ENCODE measurements around the gene PHF12.

The PHF12 gene

DNA sequence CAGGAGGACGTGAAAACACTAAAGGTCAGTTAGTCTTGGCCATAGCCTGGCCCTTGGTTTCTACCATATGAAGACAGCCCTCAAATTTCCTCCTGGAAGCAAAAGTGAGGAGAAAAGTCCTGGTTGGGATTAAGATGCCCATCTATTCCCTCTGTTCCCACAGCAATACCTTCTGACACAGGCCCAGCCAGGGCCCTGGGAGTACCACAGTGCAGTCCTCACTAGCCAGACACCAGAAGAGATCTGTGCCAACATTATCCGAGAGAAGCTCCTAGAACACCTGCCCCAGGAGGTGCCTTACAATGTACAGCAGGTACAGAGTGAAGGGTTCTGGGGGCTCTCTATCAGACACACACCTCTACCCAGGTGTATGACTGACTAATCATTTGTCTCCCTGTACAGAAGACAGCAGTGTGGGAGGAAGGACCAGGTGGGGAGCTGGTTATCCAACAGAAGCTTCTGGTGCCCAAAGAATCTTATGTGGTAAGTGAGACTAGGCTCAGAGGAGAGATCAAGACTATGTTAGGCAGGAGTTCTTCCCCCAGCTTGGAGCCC lies 92.4 kb downstream of the PHF12 start:
- Histone ChIP-seq H3K36me3 (peaks cover 25% of the 10 kb centered on the region), H3K4me1 (ENCODE audit: control insufficient read depth in 1 of 2, insufficient read depth in 1 of 2, low read depth in 1 of 2, low read length in 1 of 2) (peaks cover 11 to 12% of the 10 kb centered on the region in 2 experiments), H3K27ac (no peak overlapping the region), H3K9me3 (no peaks in the 10 kb centered on the region), H3K4me3 (ENCODE audit: low read depth in 1 of 2, low read length in 1 of 2) (no peak overlapping the region), H3K27me3 (no peaks in the 10 kb centered on the region)
- no peak for TF ChIP-seq CTCF (IDR thresholded peaks at IDR 0.05)

DNA sequence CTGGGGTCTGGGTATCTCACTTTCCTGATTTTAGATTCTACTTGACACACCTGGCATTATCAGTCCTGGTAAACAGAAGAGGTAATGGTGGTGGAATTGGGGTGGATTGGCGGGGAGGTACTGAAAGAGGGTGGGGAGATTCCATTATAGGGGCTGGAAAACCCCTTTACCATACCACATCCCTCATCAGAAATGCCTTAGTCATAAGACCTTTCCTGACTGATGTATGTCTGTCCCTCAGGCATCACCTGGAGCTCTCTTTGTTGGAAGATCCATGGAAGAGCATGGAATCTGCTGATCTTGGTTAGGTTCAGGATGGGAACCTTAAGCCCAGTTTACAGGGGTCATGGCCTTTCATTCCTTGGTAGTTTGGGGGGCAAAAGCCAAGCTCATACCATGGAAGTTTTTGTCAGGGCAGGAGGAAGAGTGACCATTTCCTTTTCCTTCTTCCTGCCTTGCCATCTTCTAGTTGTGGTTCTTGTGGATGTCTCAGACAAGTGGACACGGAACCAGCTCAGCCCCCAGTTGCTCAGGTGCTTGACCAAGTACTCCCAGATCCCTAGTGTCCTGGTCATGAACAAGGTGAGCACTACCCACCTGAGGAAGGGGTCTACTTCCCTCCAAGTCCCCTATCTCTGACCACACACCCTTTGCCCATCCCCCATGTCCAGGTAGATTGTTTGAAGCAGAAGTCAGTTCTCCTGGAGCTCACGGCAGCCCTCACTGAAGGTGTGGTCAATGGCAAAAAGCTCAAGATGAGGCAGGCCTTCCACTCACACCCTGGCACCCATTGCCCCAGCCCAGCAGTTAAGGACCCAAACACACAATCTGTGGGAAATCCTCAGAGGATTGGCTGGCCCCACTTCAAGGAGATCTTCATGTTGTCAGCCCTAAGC lies 93.2 kb downstream of the PHF12 start:
- Histone ChIP-seq H3K27ac (no peak overlapping the region), H3K27me3 (no peaks in the 10 kb centered on the region), H3K9me3 (no peaks in the 10 kb centered on the region), H3K4me1 (ENCODE audit: control insufficient read depth in 1 of 2, insufficient read depth in 1 of 2, low read depth in 1 of 2, low read length in 1 of 2) (peaks cover 11 to 12% of the 10 kb centered on the region in 2 experiments), H3K36me3 (peaks cover 25% of the 10 kb centered on the region), H3K4me3 (ENCODE audit: low read depth in 1 of 2, low read length in 1 of 2) (no peak overlapping the region)
- TF ChIP-seq CTCF (IDR thresholded peaks at IDR 0.05): no peak

- no peak for TF ChIP-seq CTCF (IDR thresholded peaks at IDR 0.05)
- Histone ChIP-seq H3K9me3 (no peaks in the 10 kb centered on the region), H3K27me3 (no peaks in the 10 kb centered on the region), H3K27ac (no peak overlapping the region), H3K36me3 (peaks cover 25% of the 10 kb centered on the region), H3K4me1 (ENCODE audit: control insufficient read depth in 1 of 2, insufficient read depth in 1 of 2, low read depth in 1 of 2, low read length in 1 of 2) (peaks cover 11 to 12% of the 10 kb centered on the region in 2 experiments), H3K4me3 (ENCODE audit: low read depth in 1 of 2, low read length in 1 of 2) (no peak overlapping the region)
Measured at GRCh38 chr17:28856028-28856574, 95.2 kb downstream of the PHF12 start.

DNA sequence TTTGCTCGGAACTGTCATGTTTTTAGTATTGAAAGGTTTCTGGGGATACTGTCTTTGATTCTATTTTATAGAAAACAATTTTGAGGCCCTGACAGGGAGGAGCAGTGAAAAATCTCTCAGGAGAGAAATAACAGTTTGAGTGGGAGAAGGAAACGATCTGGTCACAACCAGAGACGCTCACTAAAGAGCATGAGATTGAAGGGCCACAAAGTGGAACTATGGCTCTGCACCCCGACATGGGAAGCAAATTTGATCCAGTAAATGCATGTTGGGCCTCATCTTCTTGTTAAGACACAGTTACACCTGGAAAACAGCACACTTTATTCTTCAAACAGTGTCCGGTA lies 96.0 kb downstream of the PHF12 start:
- no peak for TF ChIP-seq CTCF (IDR thresholded peaks at IDR 0.05)
- Histone ChIP-seq H3K4me1 (ENCODE audit: control insufficient read depth in 1 of 2, insufficient read depth in 1 of 2, low read depth in 1 of 2, low read length in 1 of 2) (peaks cover 11 to 12% of the 10 kb centered on the region in 2 experiments), H3K36me3 (peaks cover 19% of the 10 kb centered on the region), H3K9me3 (no peaks in the 10 kb centered on the region), H3K4me3 (ENCODE audit: low read depth in 1 of 2, low read length in 1 of 2) (peak overlapping the region; percentile 58 to 70), H3K27ac (peak overlapping the region; percentile 60), H3K27me3 (no peaks in the 10 kb centered on the region)

All from neutrophil (primary cell).